ENCODE measurements around the gene LIPM.

The LIPM gene

GRCh38 chr10:88783724-88784123, 18.8 kb upstream of the LIPM start:
- H3K4me1 ChIP-seq (ENCODE audit: insufficient read depth, low read length, poor library complexity, severe bottlenecking), result peaks cover 9% of the 10 kb centered on the region
- H3K9me3 ChIP-seq (ENCODE audit: insufficient read depth, low read depth, low read length), result no peaks in the 10 kb centered on the region
- no peak overlapping the region for H3K9ac ChIP-seq (ENCODE audit: low read depth, low read length, poor library complexity, severe bottlenecking)
- no peaks in the 10 kb centered on the region for H3K9me2 ChIP-seq (replicated peaks; ENCODE audit: low read depth, low read length)
- H3K4me2 ChIP-seq (ENCODE audit: low read depth, low read length, poor library complexity, severe bottlenecking), result peak overlapping the region; percentile 46
- TF ChIP-seq CTCF (conservative IDR thresholded peaks at IDR 0.05; ENCODE audit: low read length), result no peak
- TF ChIP-seq EZH2phosphoT487 (IDR thresholded peaks at IDR 0.05; ENCODE audit: borderline replicate concordance), result no peak
- H3F3A ChIP-seq (ENCODE audit: low read depth), result no peaks in the 10 kb centered on the region
- H4K20me1 ChIP-seq (ENCODE audit: insufficient read depth, low read length, poor library complexity, severe bottlenecking), result no peaks in the 10 kb centered on the region
- H2AFZ ChIP-seq (ENCODE audit: low read length), result no peak overlapping the region
- no peaks in the 10 kb centered on the region for H3K36me3 ChIP-seq (ENCODE audit: insufficient read depth, low read length)
- H3K79me2 ChIP-seq (ENCODE audit: insufficient read depth, low read length), result no peaks in the 10 kb centered on the region
- H3K27me3 ChIP-seq (ENCODE audit: insufficient read depth, low read length, poor library complexity, severe bottlenecking), result no peaks in the 10 kb centered on the region
- no peak overlapping the region for H3K4me3 ChIP-seq (ENCODE audit: low read length, poor library complexity, severe bottlenecking)

GRCh38 chr10:88786032-88786770, 16.3 kb upstream of the LIPM start:
- H4K20me1 ChIP-seq (ENCODE audit: insufficient read depth, low read length, poor library complexity, severe bottlenecking), result no peaks in the 10 kb centered on the region
- H3K4me1 ChIP-seq (ENCODE audit: insufficient read depth, low read length, poor library complexity, severe bottlenecking), result peaks cover 9% of the 10 kb centered on the region
- no peak overlapping the region for H3K9ac ChIP-seq (ENCODE audit: low read depth, low read length, poor library complexity, severe bottlenecking)
- H3K79me2 ChIP-seq (ENCODE audit: insufficient read depth, low read length), result no peaks in the 10 kb centered on the region
- H3K27me3 ChIP-seq (ENCODE audit: insufficient read depth, low read length, poor library complexity, severe bottlenecking), result no peaks in the 10 kb centered on the region
- H3K36me3 ChIP-seq (ENCODE audit: insufficient read depth, low read length), result no peaks in the 10 kb centered on the region
- no peaks in the 10 kb centered on the region for H3K9me3 ChIP-seq (ENCODE audit: insufficient read depth, low read depth, low read length)
- no peak overlapping the region for H3K4me3 ChIP-seq (ENCODE audit: low read length, poor library complexity, severe bottlenecking)
- no peak overlapping the region for H3K4me2 ChIP-seq (ENCODE audit: low read depth, low read length, poor library complexity, severe bottlenecking)
- H3K9me2 ChIP-seq (replicated peaks; ENCODE audit: low read depth, low read length), result no peaks in the 10 kb centered on the region
- no peak overlapping the region for H2AFZ ChIP-seq (ENCODE audit: low read length)
- TF ChIP-seq CTCF (conservative IDR thresholded peaks at IDR 0.05; ENCODE audit: low read length), result no peak
- no peak for TF ChIP-seq EZH2phosphoT487 (IDR thresholded peaks at IDR 0.05; ENCODE audit: borderline replicate concordance)
- no peaks in the 10 kb centered on the region for H3F3A ChIP-seq (ENCODE audit: low read depth)

GRCh38 chr10:88787463-88787862, 15.1 kb upstream of the LIPM start:
- H3K9ac ChIP-seq (ENCODE audit: low read depth, low read length, poor library complexity, severe bottlenecking), result no peak overlapping the region
- no peaks in the 10 kb centered on the region for H4K20me1 ChIP-seq (ENCODE audit: insufficient read depth, low read length, poor library complexity, severe bottlenecking)
- no peaks in the 10 kb centered on the region for H3K36me3 ChIP-seq (ENCODE audit: insufficient read depth, low read length)
- no peaks in the 10 kb centered on the region for H3K9me3 ChIP-seq (ENCODE audit: insufficient read depth, low read depth, low read length)
- H3K27me3 ChIP-seq (ENCODE audit: insufficient read depth, low read length, poor library complexity, severe bottlenecking), result no peaks in the 10 kb centered on the region
- no peaks in the 10 kb centered on the region for H3K9me2 ChIP-seq (replicated peaks; ENCODE audit: low read depth, low read length)
- no peaks in the 10 kb centered on the region for H3K79me2 ChIP-seq (ENCODE audit: insufficient read depth, low read length)
- H2AFZ ChIP-seq (ENCODE audit: low read length), result no peak overlapping the region
- H3K4me1 ChIP-seq (ENCODE audit: insufficient read depth, low read length, poor library complexity, severe bottlenecking), result peaks cover 10% of the 10 kb centered on the region
- no peak overlapping the region for H3K4me2 ChIP-seq (ENCODE audit: low read depth, low read length, poor library complexity, severe bottlenecking)
- H3F3A ChIP-seq (ENCODE audit: low read depth), result no peaks in the 10 kb centered on the region
- no peak overlapping the region for H3K4me3 ChIP-seq (ENCODE audit: low read length, poor library complexity, severe bottlenecking)
- TF ChIP-seq CTCF (conservative IDR thresholded peaks at IDR 0.05; ENCODE audit: low read length) (no peak), EZH2phosphoT487 (IDR thresholded peaks at IDR 0.05; ENCODE audit: borderline replicate concordance) (no peak)
